Activated CD8-positive, alpha-beta memory T cell treated with anti-CD3 and anti-CD28 coated beads, Interleukin-2, amount 50 U/mL, for 1 hour (primary cell): Measurements from ENCODE around the gene KLK6.

Source experiments
- DNase-seq: peaks from one replicate; pipeline ENCODE4 v3.0.0-alpha.2; 2020; ENCODE audit errors: extremely low read depth

The KLK6 gene

GRCh38 chr19:50911206-50912101 is 57.9 kb downstream of the KLK6 start, which contains the start of gene KLK4:
Gene KLK4, minus strand, starts transcription at chr19:50911395. Its CDS starts 657 bp downstream, at chr19:50910738.
- no peak for DNase-seq

- DNase-seq: no peak
These were observed 58.7 kb downstream of the KLK6 start for GRCh38 chr19:50910722-50911121.

- DNase-seq: no peak
These were observed 59.9 kb downstream of the KLK6 start for GRCh38 chr19:50909240-50910070.
